ENCODE data around the gene TPST2.

TPST2 gene

DNA sequence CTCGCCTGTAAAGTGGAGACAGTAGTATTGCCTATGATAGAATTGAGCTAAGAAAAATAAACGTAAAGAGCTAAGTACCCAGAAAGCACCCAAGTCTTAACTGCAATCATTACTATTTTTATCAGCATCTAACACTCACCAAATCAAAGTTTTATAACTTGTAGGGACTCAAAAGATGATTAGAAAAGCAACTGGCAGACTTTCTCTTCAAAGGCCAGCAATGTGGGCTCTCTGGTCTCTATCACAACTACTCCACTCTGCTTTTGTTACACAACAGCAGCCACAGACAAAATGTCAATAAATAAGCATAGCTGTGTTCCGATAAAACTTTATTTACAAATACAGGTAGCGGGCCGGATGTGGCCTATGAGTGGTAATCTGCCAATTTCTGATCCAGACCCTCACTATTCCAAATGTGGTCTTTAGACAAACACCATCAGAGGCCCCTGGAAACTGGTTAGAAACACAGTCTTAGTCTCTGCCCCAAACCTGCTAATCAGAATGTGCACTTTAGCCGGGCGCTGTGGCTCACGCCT lies 8.2 kb downstream of the TPST2 start:
- TF ChIP-seq, protein P1, sequence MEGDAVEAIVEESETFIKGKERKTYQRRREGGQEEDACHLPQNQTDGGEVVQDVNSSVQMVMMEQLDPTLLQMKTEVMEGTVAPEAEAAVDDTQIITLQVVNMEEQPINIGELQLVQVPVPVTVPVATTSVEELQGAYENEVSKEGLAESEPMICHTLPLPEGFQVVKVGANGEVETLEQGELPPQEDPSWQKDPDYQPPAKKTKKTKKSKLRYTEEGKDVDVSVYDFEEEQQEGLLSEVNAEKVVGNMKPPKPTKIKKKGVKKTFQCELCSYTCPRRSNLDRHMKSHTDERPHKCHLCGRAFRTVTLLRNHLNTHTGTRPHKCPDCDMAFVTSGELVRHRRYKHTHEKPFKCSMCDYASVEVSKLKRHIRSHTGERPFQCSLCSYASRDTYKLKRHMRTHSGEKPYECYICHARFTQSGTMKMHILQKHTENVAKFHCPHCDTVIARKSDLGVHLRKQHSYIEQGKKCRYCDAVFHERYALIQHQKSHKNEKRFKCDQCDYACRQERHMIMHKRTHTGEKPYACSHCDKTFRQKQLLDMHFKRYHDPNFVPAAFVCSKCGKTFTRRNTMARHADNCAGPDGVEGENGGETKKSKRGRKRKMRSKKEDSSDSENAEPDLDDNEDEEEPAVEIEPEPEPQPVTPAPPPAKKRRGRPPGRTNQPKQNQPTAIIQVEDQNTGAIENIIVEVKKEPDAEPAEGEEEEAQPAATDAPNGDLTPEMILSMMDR (IDR thresholded peaks at IDR 0.05), result no peak
- peaks cover 8% of the 10 kb centered on the region for H3K27me3 Mint-ChIP-seq (ENCODE audit: low read depth, poor library complexity)
- peaks cover 24% of the 10 kb centered on the region for H3K4me1 Mint-ChIP-seq
- peaks cover 10% of the 10 kb centered on the region for H3K36me3 Mint-ChIP-seq (ENCODE audit: low read depth)
- H3K4me3 Mint-ChIP-seq, result no peak overlapping the region
- H3K9me3 Mint-ChIP-seq, result no peaks in the 10 kb centered on the region
- no peak for DNase-seq
- peak overlapping the region; percentile 61 for H3K27ac Mint-ChIP-seq

- no peak for DNase-seq
- Mint-ChIP-seq H3K9me3 (no peaks in the 10 kb centered on the region), H3K36me3 (ENCODE audit: low read depth) (peaks cover 16% of the 10 kb centered on the region), H3K4me1 (peaks cover 30% of the 10 kb centered on the region), H3K27ac (peak overlapping the region; percentile 6), H3K27me3 (ENCODE audit: low read depth, poor library complexity) (peaks cover 8% of the 10 kb centered on the region), H3K4me3 (no peak overlapping the region)
- TF ChIP-seq, protein P1 (IDR thresholded peaks at IDR 0.05), result no peak
Measured at GRCh38 chr22:26581026-26581425, 8.9 kb downstream of the TPST2 start.

DNA sequence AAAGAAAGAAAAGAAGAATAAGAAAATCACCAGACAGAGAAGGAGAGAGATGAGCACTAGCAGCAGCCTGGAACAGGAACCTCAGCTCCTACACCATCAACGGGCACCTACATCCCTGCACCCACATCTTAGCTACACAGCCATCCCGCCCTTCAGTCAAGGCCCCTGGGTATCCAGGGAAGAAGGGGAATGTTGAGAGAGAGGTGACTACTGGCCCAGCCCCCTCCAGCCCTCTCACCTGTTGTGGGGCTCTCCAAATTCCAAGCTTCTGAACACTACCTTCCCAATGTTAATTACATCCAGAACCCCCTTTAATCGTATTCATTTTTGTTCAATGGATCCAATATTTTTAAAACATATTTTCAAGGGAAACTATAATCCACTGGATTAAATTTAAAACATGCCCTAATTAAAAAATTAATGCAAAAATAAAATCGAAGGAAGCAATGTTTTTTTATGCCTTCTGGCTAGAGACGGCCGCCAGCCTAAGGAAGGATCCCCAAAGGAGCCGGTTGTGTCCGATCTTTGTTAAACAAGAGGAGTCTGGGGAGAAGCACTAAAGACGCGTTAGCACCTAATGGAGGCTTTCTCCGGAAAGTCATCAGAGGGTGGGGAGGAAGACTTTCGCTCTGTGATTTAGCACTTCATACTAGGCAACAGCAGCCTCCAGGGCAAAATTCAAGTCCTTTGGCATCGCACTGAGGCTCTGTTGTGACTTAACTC lies 9.5 kb downstream of the TPST2 start:
- no peaks in the 10 kb centered on the region for H3K9me3 Mint-ChIP-seq
- peaks cover 16% of the 10 kb centered on the region for H3K36me3 Mint-ChIP-seq (ENCODE audit: low read depth)
- no peak for DNase-seq
- TF ChIP-seq, protein P1 (IDR thresholded peaks at IDR 0.05), result no peak
- H3K27me3 Mint-ChIP-seq (ENCODE audit: low read depth, poor library complexity), result peaks cover 8% of the 10 kb centered on the region
- peaks cover 32% of the 10 kb centered on the region for H3K4me1 Mint-ChIP-seq
- H3K4me3 Mint-ChIP-seq, result no peak overlapping the region
- H3K27ac Mint-ChIP-seq, result peak overlapping the region; percentile 6

GRCh38 chr22:26579331-26579886 lies 10.5 kb downstream of the TPST2 start:
- TF ChIP-seq, protein P1 (IDR thresholded peaks at IDR 0.05), result no peak
- H3K4me3 Mint-ChIP-seq, result no peak overlapping the region
- DNase-seq, result no peak
- no peaks in the 10 kb centered on the region for H3K9me3 Mint-ChIP-seq
- peaks cover 36% of the 10 kb centered on the region for H3K4me1 Mint-ChIP-seq
- H3K36me3 Mint-ChIP-seq (ENCODE audit: low read depth), result peaks cover 16% of the 10 kb centered on the region
- peak overlapping the region; percentile 11 for H3K27ac Mint-ChIP-seq
- peaks cover 8% of the 10 kb centered on the region for H3K27me3 Mint-ChIP-seq (ENCODE audit: low read depth, poor library complexity)

DNA sequence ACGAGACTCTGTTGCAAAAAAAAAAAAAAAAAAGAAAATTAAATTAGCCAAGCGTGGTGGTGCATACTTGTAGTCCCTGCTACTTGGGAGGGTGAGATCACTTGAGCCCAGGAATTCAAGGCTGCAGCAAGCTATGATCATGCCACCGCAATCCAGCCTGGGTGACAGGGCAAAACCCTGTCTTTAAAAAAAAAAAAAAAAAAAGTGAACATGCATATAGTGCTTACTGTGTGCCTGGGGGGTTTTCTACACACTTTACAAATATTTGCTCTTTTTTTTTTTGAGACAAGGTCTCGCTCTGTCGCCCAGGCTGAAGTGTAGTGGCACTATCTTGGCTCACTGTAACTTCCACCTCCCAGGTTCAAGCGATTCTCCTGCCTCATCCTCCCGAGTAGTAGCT lies 12.9 kb downstream of the TPST2 start:
- Mint-ChIP-seq H3K9me3 (no peaks in the 10 kb centered on the region), H3K36me3 (ENCODE audit: low read depth) (peaks cover 12% of the 10 kb centered on the region)

More for the DNA sequence above, 12.9 kb downstream of the TPST2 start:
- no peak overlapping the region for H3K27ac Mint-ChIP-seq
- DNase-seq, result no peak
- H3K4me3 Mint-ChIP-seq, result no peak overlapping the region
- peaks cover 5% of the 10 kb centered on the region for H3K27me3 Mint-ChIP-seq (ENCODE audit: low read depth, poor library complexity)
- H3K4me1 Mint-ChIP-seq, result peaks cover 43% of the 10 kb centered on the region
- TF ChIP-seq, protein P1 (IDR thresholded peaks at IDR 0.05), result no peak
